A673 (cell line): Measurements from ENCODE around the gene CYTH2.

Experiments used
- CTCF ChIP-seq: fragments of 300-800, 200-600 bp; sonication (generic); conservative IDR thresholded peaks from 2 replicates; pipeline ENCODE4 v1.5.1; 2017; ENCODE audit warnings: low read depth, mild to moderate bottlenecking, antibody characterized with exemption, low read length, moderate library complexity, mixed read lengths
- EZH2 ChIP-seq: fragments of 200-600 bp; sonication (generic); IDR thresholded peaks from 2 replicates; pipeline ENCODE4 v1.6.1; 2017; ENCODE audit warnings: borderline replicate concordance, low read depth, mild to moderate bottlenecking, mixed read lengths, antibody characterized with exemption, low read length; ENCODE audit not compliant: poor library complexity, severe bottlenecking

GRCh38 chr19:48507911-48508439, 38.8 kb downstream of the CYTH2 start:
- no peak for TF ChIP-seq CTCF
- no peak for TF ChIP-seq EZH2
